Measurements from ENCODE around the gene CCR1. TPM values are rescaled to one million over a fixed set of nuclear protein-coding genes. Genes with fewer than 3 reads are reported as not detected.

CCR1 gene
- total RNA-seq, 2 experiments from 2014 or later, result 0.14 TPM; not detected in 1

- H3K4me3 Mint-ChIP-seq, result no peak overlapping the region
- no peaks in the 10 kb centered on the region for H3K27me3 Mint-ChIP-seq
- H3K27ac Mint-ChIP-seq, result no peak overlapping the region
- peaks cover 2% of the 10 kb centered on the region for H3K9me3 Mint-ChIP-seq
- DNase-seq, result no peak
- H3K4me1 Mint-ChIP-seq, result no peaks in the 10 kb centered on the region
- H3K36me3 Mint-ChIP-seq, result peaks cover 1% of the 10 kb centered on the region
Measured at GRCh38 chr3:46200211-46200610, 7.9 kb downstream of the CCR1 start.

- Mint-ChIP-seq H3K4me1 (peaks cover 3% of the 10 kb centered on the region), H3K9me3 (peaks cover 22% of the 10 kb centered on the region), H3K36me3 (peaks cover 11% of the 10 kb centered on the region), H3K4me3 (no peak overlapping the region), H3K27ac (no peak overlapping the region), H3K27me3 (peaks cover 3% of the 10 kb centered on the region)
- no peak for DNase-seq
Measured at GRCh38 chr3:46196261-46196957, 11.7 kb downstream of the CCR1 start.

- Mint-ChIP-seq H3K4me1 (peaks cover 4% of the 10 kb centered on the region), H3K9me3 (peaks cover 22% of the 10 kb centered on the region), H3K4me3 (no peak overlapping the region), H3K27ac (no peak overlapping the region), H3K36me3 (peaks cover 11% of the 10 kb centered on the region), H3K27me3 (peaks cover 3% of the 10 kb centered on the region)
- no peak for DNase-seq
Measured at GRCh38 chr3:46194868-46195553, 13.1 kb downstream of the CCR1 start.

GRCh38 chr3:46193436-46193835 lies 14.7 kb downstream of the CCR1 start:
- Mint-ChIP-seq H3K9me3 (peaks cover 22% of the 10 kb centered on the region), H3K4me1 (peaks cover 4% of the 10 kb centered on the region), H3K36me3 (peaks cover 11% of the 10 kb centered on the region), H3K27ac (no peak overlapping the region), H3K4me3 (no peak overlapping the region), H3K27me3 (peaks cover 3% of the 10 kb centered on the region)
- no peak for DNase-seq

GRCh38 chr3:46192939-46193338 lies 15.2 kb downstream of the CCR1 start:
- no peak overlapping the region for H3K27ac Mint-ChIP-seq

GRCh38 chr3:46191730-46192129 lies 16.4 kb downstream of the CCR1 start:
- Mint-ChIP-seq H3K4me1 (peaks cover 12% of the 10 kb centered on the region), H3K27me3 (peaks cover 3% of the 10 kb centered on the region), H3K36me3 (peaks cover 11% of the 10 kb centered on the region), H3K9me3 (peaks cover 22% of the 10 kb centered on the region), H3K4me3 (no peak overlapping the region), H3K27ac (no peak overlapping the region)
- DNase-seq, result no peak

More at GRCh38 chr3:46192939-46193338, 15.2 kb downstream of the CCR1 start:
- Mint-ChIP-seq H3K9me3 (peaks cover 22% of the 10 kb centered on the region), H3K4me1 (peaks cover 5% of the 10 kb centered on the region), H3K27me3 (peaks cover 3% of the 10 kb centered on the region), H3K4me3 (no peak overlapping the region), H3K36me3 (peaks cover 11% of the 10 kb centered on the region)
- no peak for DNase-seq

- no peak for DNase-seq
- H3K27me3 Mint-ChIP-seq, result peaks cover 7% of the 10 kb centered on the region
- peaks cover 9% of the 10 kb centered on the region for H3K9me3 Mint-ChIP-seq
- H3K4me1 Mint-ChIP-seq, result peaks cover 16% of the 10 kb centered on the region
- no peak overlapping the region for H3K4me3 Mint-ChIP-seq
- peaks cover 8% of the 10 kb centered on the region for H3K36me3 Mint-ChIP-seq
- no peak overlapping the region for H3K27ac Mint-ChIP-seq
Measured at GRCh38 chr3:46188708-46189107, 19.4 kb downstream of the CCR1 start.

GRCh38 chr3:46187876-46188275 lies 20.2 kb downstream of the CCR1 start:
- Mint-ChIP-seq H3K27ac (no peak overlapping the region), H3K9me3 (peaks cover 2% of the 10 kb centered on the region), H3K36me3 (peaks cover 2% of the 10 kb centered on the region), H3K4me1 (peaks cover 16% of the 10 kb centered on the region), H3K27me3 (peaks cover 7% of the 10 kb centered on the region), H3K4me3 (no peak overlapping the region)
- no peak for DNase-seq

GRCh38 chr3:46187341-46187700 lies 20.8 kb downstream of the CCR1 start:
- no peak overlapping the region for H3K27ac Mint-ChIP-seq
- no peak overlapping the region for H3K4me3 Mint-ChIP-seq
- H3K4me1 Mint-ChIP-seq, result peaks cover 16% of the 10 kb centered on the region

GRCh38 chr3:46186471-46187340 lies 21.4 kb downstream of the CCR1 start:
- DNase-seq, result no peak
- Mint-ChIP-seq H3K4me3 (no peak overlapping the region), H3K36me3 (no peaks in the 10 kb centered on the region), H3K27ac (no peak overlapping the region), H3K9me3 (no peaks in the 10 kb centered on the region), H3K27me3 (peaks cover 12% of the 10 kb centered on the region), H3K4me1 (peaks cover 16% of the 10 kb centered on the region)

More at GRCh38 chr3:46187341-46187700, 20.8 kb downstream of the CCR1 start:
- H3K36me3 Mint-ChIP-seq, result no peaks in the 10 kb centered on the region
- no peak for DNase-seq
- H3K9me3 Mint-ChIP-seq, result no peaks in the 10 kb centered on the region
- H3K27me3 Mint-ChIP-seq, result peaks cover 12% of the 10 kb centered on the region

GRCh38 chr3:46184469-46184868 lies 23.6 kb downstream of the CCR1 start:
- Mint-ChIP-seq H3K9me3 (no peaks in the 10 kb centered on the region), H3K27ac (no peak overlapping the region), H3K4me3 (no peak overlapping the region), H3K4me1 (peaks cover 12% of the 10 kb centered on the region), H3K36me3 (no peaks in the 10 kb centered on the region), H3K27me3 (peaks cover 12% of the 10 kb centered on the region)
- no peak for DNase-seq

- Mint-ChIP-seq H3K4me3 (no peak overlapping the region), H3K9me3 (no peaks in the 10 kb centered on the region), H3K4me1 (peaks cover 12% of the 10 kb centered on the region), H3K27me3 (peaks cover 12% of the 10 kb centered on the region), H3K27ac (no peak overlapping the region), H3K36me3 (no peaks in the 10 kb centered on the region)
- DNase-seq, result no peak
Measured at GRCh38 chr3:46183330-46183729, 24.8 kb downstream of the CCR1 start.

- no peak for DNase-seq
- no peaks in the 10 kb centered on the region for H3K36me3 Mint-ChIP-seq
- peaks cover 4% of the 10 kb centered on the region for H3K27me3 Mint-ChIP-seq
Measured at GRCh38 chr3:46168583-46169345, 39.3 kb downstream of the CCR1 start.

GRCh38 chr3:46163556-46164041 lies 44.5 kb downstream of the CCR1 start:
- Mint-ChIP-seq H3K27ac (no peak overlapping the region), H3K9me3 (peaks cover 9% of the 10 kb centered on the region), H3K36me3 (no peaks in the 10 kb centered on the region), H3K27me3 (peaks cover 4% of the 10 kb centered on the region), H3K4me3 (no peak overlapping the region), H3K4me1 (no peaks in the 10 kb centered on the region)
- DNase-seq, result no peak

More at GRCh38 chr3:46168583-46169345, 39.3 kb downstream of the CCR1 start:
- Mint-ChIP-seq H3K27ac (no peak overlapping the region), H3K9me3 (peaks cover 11% of the 10 kb centered on the region), H3K4me1 (no peaks in the 10 kb centered on the region), H3K4me3 (no peak overlapping the region)
